ENCODE results near the gene NGEF. TPM values are rescaled to one million over a fixed set of nuclear protein-coding genes. Genes with fewer than 3 reads are reported as not detected.

Gene NGEF
- total and polyA plus RNA-seq, 9 of the 15 experiments (the other 6 are each of a cell fraction or from before 2014, with no cell fraction given), result 0.07 to 0.17 (median 0.09) TPM; not detected in 6

DNA sequence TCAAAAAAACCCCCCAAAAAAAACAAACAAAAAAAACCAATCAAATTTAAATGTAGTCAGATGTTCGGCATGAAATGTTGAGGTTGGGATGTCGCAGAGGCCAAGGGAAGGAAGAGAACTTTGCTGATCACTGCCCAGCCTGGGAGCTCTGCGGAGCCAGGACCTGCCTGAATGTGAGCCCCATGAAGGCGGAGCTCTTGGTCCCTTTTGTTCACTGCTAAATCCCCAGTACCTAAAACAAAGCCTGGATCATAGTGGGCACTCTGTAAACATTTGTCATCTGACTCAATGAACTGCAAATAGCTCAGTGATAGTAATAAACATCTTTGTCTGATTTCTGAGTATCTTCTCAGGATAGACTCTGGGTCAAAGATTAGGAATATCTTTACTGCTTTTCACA is 64.0 kb downstream of the NGEF start:
- no TSS peak for BruUV-seq (replicated peaks)
- Histone ChIP-seq H3K27ac (ENCODE audit: extremely low read depth, low read depth, low read length) (no peak overlapping the region), H3K4me3 (no peak overlapping the region), H3K9ac (ENCODE audit: insufficient read depth in 1 of 2, low read depth in 2 of 2, low read length in 2 of 2) (no peak overlapping the region), H3K9me3 (replicated peaks; ENCODE audit: control insufficient read depth, insufficient read depth, low read depth, low read length) (no peaks in the 10 kb centered on the region), H3K9me1 (ENCODE audit: control insufficient read depth, insufficient read depth, low read length) (no peaks in the 10 kb centered on the region), H3K27me3 (ENCODE audit: control insufficient read depth in 2 of 2, insufficient read depth in 2 of 2, low read length in 2 of 2) (peaks cover 5 to 20% of the 10 kb centered on the region in 2 experiments; a peak in 3 of 5 replicates), H3K4me2 (ENCODE audit: insufficient read depth, low read length) (no peak overlapping the region), H3K4me1 (replicated peaks in 1 of 2; ENCODE audit: control insufficient read depth in 2 of 2, insufficient read depth in 2 of 2, low read length in 2 of 2) (no peaks in the 10 kb centered on the region), H3K79me2 (ENCODE audit: control insufficient read depth, insufficient read depth, low read length) (no peaks in the 10 kb centered on the region), H2AFZ (ENCODE audit: low read depth, low read length) (no peak overlapping the region), H3K36me3 (ENCODE audit: control insufficient read depth, insufficient read depth, low read length) (no peaks in the 10 kb centered on the region), H4K20me1 (replicated peaks; ENCODE audit: control insufficient read depth, insufficient read depth, low read length) (no peaks in the 10 kb centered on the region)
- in situ Hi-C loops (cut with MboI) (no loop called here), intact Hi-C loops (cut with micrococcal nuclease) (no loop called here)
- ATAC-seq (no peak), FAIRE-seq (no peak), DNase-seq (ENCODE audit: extremely low read depth in 1 of 4, low spot score in 3 of 4) (no peak)
- TF ChIP-seq FOXA1 (IDR thresholded peaks at IDR 0.05; ENCODE audit: borderline replicate concordance) (no peak), ZNF436 (CRISPR knock-in tag; IDR thresholded peaks at IDR 0.05) (no peak), ZBTB8A (IDR thresholded peaks at IDR 0.05; ENCODE audit: partially characterized antibody) (no peak), ESRRA (IDR thresholded peaks at IDR 0.05; ENCODE audit: borderline replicate concordance, low read depth) (no peak), FOXM1 (IDR thresholded peaks at IDR 0.05; ENCODE audit: low read depth) (no peak), FOXM1 (CRISPR knock-in tag; IDR thresholded peaks at IDR 0.05; ENCODE audit: low read depth) (no peak), TOE1 (IDR thresholded peaks at IDR 0.05; ENCODE audit: borderline replicate concordance) (no peak), TOE1 (CRISPR knock-in tag; IDR thresholded peaks at IDR 0.05; ENCODE audit: borderline replicate concordance, low read depth) (no peak), RBM25 (IDR thresholded peaks at IDR 0.05; ENCODE audit: low read depth, low read length, severe bottlenecking) (no peak), SIN3B (IDR thresholded peaks at IDR 0.05; ENCODE audit: low read depth) (no peak), SRSF9 (IDR thresholded peaks at IDR 0.05; ENCODE audit: borderline replicate concordance, low read depth, low read length) (no peak), SIN3A (IDR thresholded peaks at IDR 0.05; ENCODE audit: borderline replicate concordance in 2 of 2, control insufficient read depth in 1 of 2, low read depth in 2 of 2, low read length in 2 of 2) (no peak), CBX1 (IDR thresholded peaks at IDR 0.05; ENCODE audit: low read depth) (no peak), SRSF1 (IDR thresholded peaks at IDR 0.05; ENCODE audit: low read depth, low read length) (no peak), ZNF780A (CRISPR knock-in tag; IDR thresholded peaks at IDR 0.05) (no peak), PHF20 (IDR thresholded peaks at IDR 0.05; ENCODE audit: partially characterized antibody) (no peak)
- TF ChIP-seq, protein P1, sequence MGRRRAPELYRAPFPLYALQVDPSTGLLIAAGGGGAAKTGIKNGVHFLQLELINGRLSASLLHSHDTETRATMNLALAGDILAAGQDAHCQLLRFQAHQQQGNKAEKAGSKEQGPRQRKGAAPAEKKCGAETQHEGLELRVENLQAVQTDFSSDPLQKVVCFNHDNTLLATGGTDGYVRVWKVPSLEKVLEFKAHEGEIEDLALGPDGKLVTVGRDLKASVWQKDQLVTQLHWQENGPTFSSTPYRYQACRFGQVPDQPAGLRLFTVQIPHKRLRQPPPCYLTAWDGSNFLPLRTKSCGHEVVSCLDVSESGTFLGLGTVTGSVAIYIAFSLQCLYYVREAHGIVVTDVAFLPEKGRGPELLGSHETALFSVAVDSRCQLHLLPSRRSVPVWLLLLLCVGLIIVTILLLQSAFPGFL (CRISPR knock-in tag; IDR thresholded peaks at IDR 0.05), result no peak
- ChIA-PET CTCF (ENCODE audit: low intra/inter-chr PET ratio) (no interaction called here), POLR2A (interaction anchor here (0.6 kb wide), 2 partner anchors 11 to 38 kb away, joined by 3 to 4 read pairs; no protein-coding TSS in a partner anchor)
- 27% methylated on average over 3 of the region's 4 CpGs for WGBS (ENCODE audit: insufficient coverage, low coverage, missing lambda C conversion rate)

Data from K562 (cell line).